ENCODE measurements around the gene TGFBR3.

The TGFBR3 gene

DNA sequence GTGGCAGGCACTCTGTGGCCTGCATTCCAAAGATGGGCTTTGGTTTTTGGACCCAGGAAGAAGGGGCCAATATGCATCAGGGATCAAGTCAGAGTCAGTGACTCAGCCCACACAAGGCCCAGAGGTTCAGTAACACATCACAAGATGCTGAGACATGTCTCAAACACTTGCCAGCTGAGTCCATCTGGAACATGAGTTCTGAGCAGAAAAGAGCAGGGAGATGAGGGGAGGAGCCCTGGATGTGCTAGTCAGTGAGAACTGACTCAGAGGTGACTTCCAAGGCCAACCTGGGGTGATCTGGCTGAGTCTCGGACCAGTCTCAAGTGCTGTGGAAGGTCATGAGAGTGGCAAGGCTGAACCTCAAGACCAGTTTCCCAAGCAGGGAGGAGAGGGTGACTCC lies 235.2 kb downstream of the TGFBR3 start:
- DNase-seq (ENCODE audit: low read depth in 2 of 2): peak; percentile 85 to 87

- no peak for DNase-seq (ENCODE audit: low read depth in 2 of 2)
Measured at GRCh38 chr1:91647061-91647460, 238.9 kb downstream of the TGFBR3 start.

GRCh38 chr1:91645031-91645430 lies 240.9 kb downstream of the TGFBR3 start:
- no peak for DNase-seq (ENCODE audit: low read depth in 2 of 2)

GRCh38 chr1:91643431-91643830 lies 242.5 kb downstream of the TGFBR3 start:
- no peak for DNase-seq (ENCODE audit: low read depth in 2 of 2)

- no peak for DNase-seq (ENCODE audit: low read depth in 2 of 2)
Measured at GRCh38 chr1:91640877-91641526, 244.9 kb downstream of the TGFBR3 start.

- no peak for DNase-seq (ENCODE audit: low read depth in 2 of 2)
Measured at GRCh38 chr1:91637539-91637994, 248.4 kb downstream of the TGFBR3 start.

GRCh38 chr1:91635763-91636162 lies 250.2 kb downstream of the TGFBR3 start:
- no peak for DNase-seq (ENCODE audit: low read depth in 2 of 2)

- DNase-seq (ENCODE audit: low read depth in 2 of 2): no peak
Measured at GRCh38 chr1:91633438-91633837, 252.5 kb downstream of the TGFBR3 start.

GRCh38 chr1:91631718-91632330 lies 254.1 kb downstream of the TGFBR3 start:
- DNase-seq (ENCODE audit: low read depth in 2 of 2): no peak

DNA sequence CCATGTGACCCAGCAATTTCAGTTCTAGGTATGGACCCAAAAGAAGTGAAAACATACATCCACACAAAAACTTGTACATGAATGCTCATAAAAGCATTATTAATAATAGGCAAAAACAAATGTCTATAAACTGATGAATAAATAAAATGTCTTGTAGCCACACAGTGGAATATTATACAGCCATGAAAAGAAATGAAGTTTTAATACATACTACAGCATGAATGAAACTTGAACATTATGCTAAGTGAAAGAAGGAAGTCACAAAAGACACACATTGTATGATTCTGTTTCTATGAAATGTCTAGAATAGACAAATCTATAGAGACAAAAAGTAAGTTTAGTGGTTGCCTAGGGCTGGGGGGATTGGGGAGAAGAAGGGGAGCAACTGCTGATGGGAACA lies 255.1 kb downstream of the TGFBR3 start:
- no peak for DNase-seq (ENCODE audit: low read depth in 2 of 2)

All from fibroblast of skin of left biceps (primary cell).